Testis (tissue), 2 donors: ENCODE data around the gene SLC27A3.

Source experiments
- CTCF ChIP-seq, 3 experiments: fragments of 450-650 bp in 2 of 3; fragments of 200-600 bp in 1 of 3; sonication (generic) in 1 of 3; IDR thresholded peaks; one replicate each; pipeline ENCODE4 v1.5.1; 2016 to 2019; ENCODE audit warnings: antibody characterized with exemption in 3 of 3, mild to moderate bottlenecking in 2 of 3, moderate library complexity in 1 of 3
- POLR2A ChIP-seq: fragments of 450-650 bp; IDR thresholded peaks from one replicate; pipeline ENCODE4 v1.6.1; 2017; ENCODE audit warnings: antibody characterized with exemption, mild to moderate bottlenecking, moderate library complexity

GRCh38 chr1:153749408-153750005 is 25.7 kb upstream of the SLC27A3 start:
- TF ChIP-seq CTCF (IDR thresholded peaks at IDR 0.05), result peak; percentile 71 to 84 (median 79)
- TF ChIP-seq POLR2A, result no peak
